Spleen (tissue), 7 donors: Measurements from ENCODE around the gene CARS2.

Experiments used
- POLR2A ChIP-seq, 3 donors: fragments of 450-650 bp; IDR thresholded peaks; one replicate each; pipeline ENCODE4 v1.5.1; 2017; ENCODE audit warnings: antibody characterized with exemption in 3 of 3, mild to moderate bottlenecking in 1 of 3
- TF ChIP-seq, protein P1 (sequence below), 11 experiments: fragments of 200-600 bp in 7 of 11; fragments of 450-650 bp in 4 of 11; sonication (generic) in 4 of 11; IDR thresholded peaks in 8 of 11; conservative IDR thresholded peaks in 3 of 11; 1 replicate in 7 of 11; 2 replicates in 4 of 11; pipeline versions ENCODE4 v1.4.0 to v1.8.0; 2016 to 2021; ENCODE audit warnings: antibody characterized with exemption in 11 of 11, inconsistent platforms in 4 of 11, mild to moderate bottlenecking in 1 of 11
- donor health status: DM: no; HTN: no; CAD: no; lungs with moderate emphysema.
- donor health status: DM: no; HTN: no; CAD: no.
- donor health status: DM: no; HTN: no; CAD: no.

DNA sequence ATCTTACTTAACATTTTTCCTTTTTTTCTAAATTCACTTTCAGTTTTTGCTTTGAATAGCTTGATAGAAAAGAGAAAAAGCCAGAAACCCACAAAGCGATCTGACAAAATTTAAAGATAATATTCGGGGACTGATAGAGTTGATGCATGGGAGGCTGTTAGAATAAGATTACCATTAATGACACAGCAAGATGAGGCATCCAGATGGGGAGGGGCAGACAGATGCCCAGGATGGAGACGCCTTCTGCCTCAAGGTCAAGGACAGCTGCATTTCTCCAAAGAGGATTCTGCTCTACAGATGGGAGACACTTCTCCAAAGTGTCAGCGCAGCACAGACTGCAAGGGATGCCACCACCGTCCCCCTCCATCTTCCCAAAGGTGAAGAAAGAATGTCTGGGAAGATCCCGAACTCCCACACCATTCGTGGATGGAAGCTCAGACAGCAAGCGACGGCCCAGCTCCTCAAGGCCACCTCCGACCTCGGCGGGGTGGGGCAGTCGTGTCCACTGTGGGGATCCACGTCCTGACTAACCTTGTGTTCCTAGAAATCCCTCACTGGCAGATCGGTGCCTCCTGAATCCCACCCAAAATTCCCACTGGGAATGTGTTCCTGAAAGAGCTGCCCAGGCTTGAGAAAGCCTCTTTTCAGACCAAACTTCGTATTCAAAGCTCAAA lies 57.6 kb downstream of the CARS2 start:
- TF ChIP-seq, protein P1, sequence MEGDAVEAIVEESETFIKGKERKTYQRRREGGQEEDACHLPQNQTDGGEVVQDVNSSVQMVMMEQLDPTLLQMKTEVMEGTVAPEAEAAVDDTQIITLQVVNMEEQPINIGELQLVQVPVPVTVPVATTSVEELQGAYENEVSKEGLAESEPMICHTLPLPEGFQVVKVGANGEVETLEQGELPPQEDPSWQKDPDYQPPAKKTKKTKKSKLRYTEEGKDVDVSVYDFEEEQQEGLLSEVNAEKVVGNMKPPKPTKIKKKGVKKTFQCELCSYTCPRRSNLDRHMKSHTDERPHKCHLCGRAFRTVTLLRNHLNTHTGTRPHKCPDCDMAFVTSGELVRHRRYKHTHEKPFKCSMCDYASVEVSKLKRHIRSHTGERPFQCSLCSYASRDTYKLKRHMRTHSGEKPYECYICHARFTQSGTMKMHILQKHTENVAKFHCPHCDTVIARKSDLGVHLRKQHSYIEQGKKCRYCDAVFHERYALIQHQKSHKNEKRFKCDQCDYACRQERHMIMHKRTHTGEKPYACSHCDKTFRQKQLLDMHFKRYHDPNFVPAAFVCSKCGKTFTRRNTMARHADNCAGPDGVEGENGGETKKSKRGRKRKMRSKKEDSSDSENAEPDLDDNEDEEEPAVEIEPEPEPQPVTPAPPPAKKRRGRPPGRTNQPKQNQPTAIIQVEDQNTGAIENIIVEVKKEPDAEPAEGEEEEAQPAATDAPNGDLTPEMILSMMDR (IDR thresholded peaks at IDR 0.05 in 8 of 11, conservative IDR thresholded peaks at IDR 0.05 in 3 of 11): no peak
- no peak for TF ChIP-seq POLR2A (IDR thresholded peaks at IDR 0.05)
